CD4-positive, alpha-beta T cell treated with Interleukin-21 for 1 hour (primary cell): ENCODE results near the gene PLD3.

Source experiments
- DNase-seq: peaks from one replicate; pipeline ENCODE4 v3.0.0-alpha.2; 2020

PLD3 gene

GRCh38 chr19:40335101-40335500 lies 13.4 kb upstream of the PLD3 start:
- no peak for DNase-seq

- DNase-seq, result no peak
These were observed 12.5 kb upstream of the PLD3 start for GRCh38 chr19:40335855-40336600.

GRCh38 chr19:40336601-40336900 lies 11.9 kb upstream of the PLD3 start:
- DNase-seq, result no peak

GRCh38 chr19:40337107-40337506 lies 11.4 kb upstream of the PLD3 start:
- no peak for DNase-seq

- DNase-seq, result no peak
These were observed 10.9 kb upstream of the PLD3 start for GRCh38 chr19:40337594-40337993.

- DNase-seq, result no peak
These were observed 9.3 kb upstream of the PLD3 start for GRCh38 chr19:40339018-40339728.

- DNase-seq, result no peak
These were observed 6.7 kb upstream of the PLD3 start for GRCh38 chr19:40341601-40342482.

- DNase-seq, result no peak
These were observed 5.7 kb upstream of the PLD3 start for GRCh38 chr19:40342644-40343311.

- DNase-seq, result no peak
These were observed 4.1 kb upstream of the PLD3 start for GRCh38 chr19:40344422-40344821.

GRCh38 chr19:40348961-40349507 lies 539 bp downstream of the PLD3 start:
- peak; percentile 16 for DNase-seq

GRCh38 chr19:40355975-40356680 lies 7.6 kb downstream of the PLD3 start:
- DNase-seq, result no peak

GRCh38 chr19:40356681-40357595 lies 8.4 kb downstream of the PLD3 start:
- DNase-seq, result no peak

GRCh38 chr19:40357640-40358039 lies 9.1 kb downstream of the PLD3 start:
- DNase-seq, result no peak

GRCh38 chr19:40358773-40359172 lies 10.3 kb downstream of the PLD3 start:
- DNase-seq, result peak; percentile 22

- DNase-seq, result no peak
These were observed 11.7 kb downstream of the PLD3 start for GRCh38 chr19:40360020-40360707.

GRCh38 chr19:40360708-40361241 lies 12.3 kb downstream of the PLD3 start:
- no peak for DNase-seq

- DNase-seq, result no peak
These were observed 13.7 kb downstream of the PLD3 start for GRCh38 chr19:40362160-40362559.

GRCh38 chr19:40363069-40363468 lies 14.6 kb downstream of the PLD3 start:
- DNase-seq, result no peak

- no peak for DNase-seq
These were observed 16.5 kb downstream of the PLD3 start for GRCh38 chr19:40365010-40365409.
